ENCODE measurements around the gene NFIA. TPM values are rescaled to one million over a fixed set of nuclear protein-coding genes. Genes with fewer than 3 reads are reported as not detected.
A peak's percentile ranks its signal among the peaks of the same experiment; 100 is the strongest.

The NFIA gene
- total and polyA plus RNA-seq, 12 donors, result 15.6 to 109 (median 66.3) TPM

GRCh38 chr1:61192663-61193330 lies 110.4 kb downstream of the NFIA start:
- Histone ChIP-seq H3K4me1 (replicated peaks in 1 of 2) (peaks cover 28 to 52% of the 10 kb centered on the region in 2 donors), H3K27me3 (no peaks in the 10 kb centered on the region), H3K4me3 (no peak overlapping the region), H3K9me3 (replicated peaks in 1 of 3) (no peaks in the 10 kb centered on the region), H3K27ac (peak overlapping the region in 2 of 5 donors; percentile 39 to 63), H3K36me3 (replicated peaks in 1 of 2) (no peaks in the 10 kb centered on the region)
- TF ChIP-seq CTCF (IDR thresholded peaks at IDR 0.05) (no peak), POLR2A (IDR thresholded peaks at IDR 0.05) (no peak)
- peak in 1 of 7 donors; percentile 22 for DNase-seq
- intact Hi-C loops (cut with DNase I), result no loop called here
- 60 to 68% (median 65%) methylated on average over 6 of the region's 6 CpGs for WGBS, 4 donors

- WGBS, 4 donors, result 64 to 96% (median 85%) methylated on average over 1 of the region's 1 CpG
Measured at GRCh38 chr1:61193808-61194207, 111.4 kb downstream of the NFIA start.

DNA sequence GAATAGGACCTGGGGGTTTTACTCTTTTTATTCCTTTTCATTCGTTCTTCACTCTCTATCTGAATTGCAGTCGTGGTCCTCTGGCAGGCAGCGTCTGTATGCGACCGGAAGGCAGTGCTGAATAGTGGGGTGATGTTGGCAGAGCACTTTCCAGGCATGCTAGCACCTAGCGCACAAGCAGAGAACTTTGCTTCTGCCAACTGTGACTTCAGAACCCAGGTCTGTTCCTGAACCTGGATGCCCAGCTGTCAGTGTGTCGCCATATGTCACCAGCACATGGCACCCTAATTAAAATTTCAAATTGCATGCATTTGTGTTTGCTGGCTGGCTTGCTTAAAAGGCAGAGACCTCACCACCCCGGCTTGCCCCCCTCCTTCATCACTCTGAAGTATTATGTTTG lies 116.2 kb downstream of the NFIA start:
- Histone ChIP-seq H3K4me3 (no peak overlapping the region), H3K4me1 (replicated peaks in 1 of 2) (peaks cover 22 to 44% of the 10 kb centered on the region in 2 donors)

More at GRCh38 chr1:61193808-61194207, 111.4 kb downstream of the NFIA start:
- Histone ChIP-seq H3K27me3 (no peaks in the 10 kb centered on the region), H3K9me3 (replicated peaks in 1 of 3) (no peaks in the 10 kb centered on the region), H3K4me1 (replicated peaks in 1 of 2) (peaks cover 33 to 62% of the 10 kb centered on the region in 2 donors), H3K36me3 (replicated peaks in 1 of 2) (no peaks in the 10 kb centered on the region), H3K27ac (peak overlapping the region in 1 of 5 donors; percentile 63), H3K4me3 (no peak overlapping the region)
- TF ChIP-seq POLR2A (IDR thresholded peaks at IDR 0.05) (no peak), CTCF (IDR thresholded peaks at IDR 0.05) (no peak)
- intact Hi-C loops (cut with DNase I), result no loop called here
- DNase-seq, result no peak

DNA sequence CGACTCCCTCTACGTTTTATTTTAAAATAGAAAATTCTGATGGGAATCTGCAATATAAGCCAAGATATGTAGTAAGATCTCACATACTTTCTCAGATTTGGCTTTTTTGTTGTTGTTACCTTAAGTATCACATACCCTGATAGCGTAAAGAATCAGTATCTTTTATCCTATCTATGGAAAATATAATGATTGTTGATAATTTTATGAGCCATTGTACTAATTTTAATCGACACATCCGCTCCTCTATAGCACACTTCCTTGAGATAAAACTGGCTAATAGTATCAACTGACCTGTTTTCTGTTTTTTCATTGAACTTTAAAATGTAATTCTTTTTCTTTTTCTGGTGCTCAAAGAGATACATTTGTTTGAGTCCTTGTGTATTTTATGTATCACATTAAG lies 118.7 kb downstream of the NFIA start:
- 85 to 93% (median 86%) methylated on average over 5 of the region's 5 CpGs for WGBS, 4 donors
- H3K4me1 ChIP-seq (replicated peaks in 1 of 2), result peaks cover 14 to 19% of the 10 kb centered on the region in 2 donors
- H3K27ac ChIP-seq, result no peak overlapping the region
- H3K9me3 ChIP-seq (replicated peaks in 1 of 3), result no peaks in the 10 kb centered on the region
- TF ChIP-seq CTCF (IDR thresholded peaks at IDR 0.05) (no peak), POLR2A (IDR thresholded peaks at IDR 0.05) (no peak)
- H3K27me3 ChIP-seq, result no peaks in the 10 kb centered on the region
- intact Hi-C loops (cut with DNase I), result no loop called here
- no peak overlapping the region for H3K4me3 ChIP-seq
- no peaks in the 10 kb centered on the region for H3K36me3 ChIP-seq (replicated peaks in 1 of 2)
- no peak for DNase-seq

More for the DNA sequence above, 116.2 kb downstream of the NFIA start:
- no peaks in the 10 kb centered on the region for H3K27me3 ChIP-seq
- no peaks in the 10 kb centered on the region for H3K9me3 ChIP-seq (replicated peaks in 1 of 3)
- WGBS, 4 donors, result 85 to 89% (median 87%) methylated on average over 8 of the region's 8 CpGs
- peak overlapping the region in 1 of 5 donors; percentile 40 for H3K27ac ChIP-seq
- TF ChIP-seq CTCF (IDR thresholded peaks at IDR 0.05) (no peak), POLR2A (IDR thresholded peaks at IDR 0.05) (no peak)
- DNase-seq, result no peak
- no peaks in the 10 kb centered on the region for H3K36me3 ChIP-seq (replicated peaks in 1 of 2)
- intact Hi-C loops (cut with DNase I), result no loop called here
